ENCODE measurements around the gene PLEKHG3.

Gene PLEKHG3

GRCh38 chr14:64758691-64759554 is 54.7 kb downstream of the PLEKHG3 start:
- Histone ChIP-seq H3K4me1 (ENCODE audit: control insufficient read depth, insufficient read depth, low read length) (peaks cover 25% of the 10 kb centered on the region), H3K9me3 (ENCODE audit: control insufficient read depth, insufficient read depth, low read length) (no peaks in the 10 kb centered on the region), H3K36me3 (ENCODE audit: control insufficient read depth, insufficient read depth, low read length) (no peaks in the 10 kb centered on the region), H3K27ac (ENCODE audit: low read depth, low read length) (no peak overlapping the region), H3K27me3 (ENCODE audit: control insufficient read depth, insufficient read depth, low read length) (0 out of 2 replicates have a peak, but pooled peaks cover 3% of the 10 kb centered on the region), H3K4me3 (ENCODE audit: low read depth, low read length) (no peak overlapping the region), H3K9ac (ENCODE audit: low read depth, low read length) (no peak overlapping the region)

- Histone ChIP-seq H3K4me1 (ENCODE audit: control insufficient read depth, insufficient read depth, low read length) (peaks cover 31% of the 10 kb centered on the region), H3K9me3 (ENCODE audit: control insufficient read depth, insufficient read depth, low read length) (no peaks in the 10 kb centered on the region), H3K9ac (ENCODE audit: low read depth, low read length) (no peak overlapping the region), H3K27me3 (ENCODE audit: control insufficient read depth, insufficient read depth, low read length) (peaks cover 6% of the 10 kb centered on the region; the same call in 1 of the 2 replicates), H3K4me3 (ENCODE audit: low read depth, low read length) (no peak overlapping the region), H3K36me3 (ENCODE audit: control insufficient read depth, insufficient read depth, low read length) (no peaks in the 10 kb centered on the region), H3K27ac (ENCODE audit: low read depth, low read length) (no peak overlapping the region)
These were observed 55.3 kb downstream of the PLEKHG3 start for GRCh38 chr14:64759555-64759938.

GRCh38 chr14:64760146-64760755 is 56.0 kb downstream of the PLEKHG3 start:
- peaks cover 32% of the 10 kb centered on the region for H3K4me1 ChIP-seq (ENCODE audit: control insufficient read depth, insufficient read depth, low read length)
- no peak overlapping the region for H3K9ac ChIP-seq (ENCODE audit: low read depth, low read length)
- H3K36me3 ChIP-seq (ENCODE audit: control insufficient read depth, insufficient read depth, low read length), result no peaks in the 10 kb centered on the region
- H3K27ac ChIP-seq (ENCODE audit: low read depth, low read length), result no peak overlapping the region
- H3K9me3 ChIP-seq (ENCODE audit: control insufficient read depth, insufficient read depth, low read length), result no peaks in the 10 kb centered on the region
- no peak overlapping the region for H3K4me3 ChIP-seq (ENCODE audit: low read depth, low read length)
- peaks cover 6% of the 10 kb centered on the region; the same call in 1 of the 2 replicates for H3K27me3 ChIP-seq (ENCODE audit: control insufficient read depth, insufficient read depth, low read length)

- no peaks in the 10 kb centered on the region for H3K9me3 ChIP-seq (ENCODE audit: control insufficient read depth, insufficient read depth, low read length)
- H3K4me3 ChIP-seq (ENCODE audit: low read depth, low read length), result no peak overlapping the region
- no peaks in the 10 kb centered on the region for H3K36me3 ChIP-seq (ENCODE audit: control insufficient read depth, insufficient read depth, low read length)
- peaks cover 6% of the 10 kb centered on the region; the same call in 1 of the 2 replicates for H3K27me3 ChIP-seq (ENCODE audit: control insufficient read depth, insufficient read depth, low read length)
- no peak overlapping the region for H3K9ac ChIP-seq (ENCODE audit: low read depth, low read length)
- peaks cover 32% of the 10 kb centered on the region for H3K4me1 ChIP-seq (ENCODE audit: control insufficient read depth, insufficient read depth, low read length)
- no peak overlapping the region for H3K27ac ChIP-seq (ENCODE audit: low read depth, low read length)
These were observed 56.7 kb downstream of the PLEKHG3 start for GRCh38 chr14:64760916-64761315.

GRCh38 chr14:64761441-64762043 is 57.3 kb downstream of the PLEKHG3 start:
- no peaks in the 10 kb centered on the region for H3K36me3 ChIP-seq (ENCODE audit: control insufficient read depth, insufficient read depth, low read length)
- peaks cover 35% of the 10 kb centered on the region for H3K4me1 ChIP-seq (ENCODE audit: control insufficient read depth, insufficient read depth, low read length)
- H3K4me3 ChIP-seq (ENCODE audit: low read depth, low read length), result no peak overlapping the region
- no peak overlapping the region for H3K9ac ChIP-seq (ENCODE audit: low read depth, low read length)
- H3K27ac ChIP-seq (ENCODE audit: low read depth, low read length), result no peak overlapping the region
- H3K9me3 ChIP-seq (ENCODE audit: control insufficient read depth, insufficient read depth, low read length), result no peaks in the 10 kb centered on the region
- H3K27me3 ChIP-seq (ENCODE audit: control insufficient read depth, insufficient read depth, low read length), result peaks cover 6% of the 10 kb centered on the region; the same call in 1 of the 2 replicates

GRCh38 chr14:64762044-64763034 is 58.1 kb downstream of the PLEKHG3 start:
- Histone ChIP-seq H3K9me3 (ENCODE audit: control insufficient read depth, insufficient read depth, low read length) (no peaks in the 10 kb centered on the region), H3K27ac (ENCODE audit: low read depth, low read length) (no peak overlapping the region), H3K36me3 (ENCODE audit: control insufficient read depth, insufficient read depth, low read length) (no peaks in the 10 kb centered on the region), H3K4me1 (ENCODE audit: control insufficient read depth, insufficient read depth, low read length) (peaks cover 42% of the 10 kb centered on the region), H3K9ac (ENCODE audit: low read depth, low read length) (no peak overlapping the region), H3K27me3 (ENCODE audit: control insufficient read depth, insufficient read depth, low read length) (peaks cover 6% of the 10 kb centered on the region; the same call in 1 of the 2 replicates), H3K4me3 (ENCODE audit: low read depth, low read length) (no peak overlapping the region)

GRCh38 chr14:64763085-64763782 is 59.0 kb downstream of the PLEKHG3 start:
- Histone ChIP-seq H3K9me3 (ENCODE audit: control insufficient read depth, insufficient read depth, low read length) (no peaks in the 10 kb centered on the region), H3K4me1 (ENCODE audit: control insufficient read depth, insufficient read depth, low read length) (peaks cover 37% of the 10 kb centered on the region), H3K9ac (ENCODE audit: low read depth, low read length) (no peak overlapping the region), H3K27me3 (ENCODE audit: control insufficient read depth, insufficient read depth, low read length) (peaks cover 6% of the 10 kb centered on the region; the same call in 1 of the 2 replicates), H3K36me3 (ENCODE audit: control insufficient read depth, insufficient read depth, low read length) (no peaks in the 10 kb centered on the region), H3K4me3 (ENCODE audit: low read depth, low read length) (no peak overlapping the region), H3K27ac (ENCODE audit: low read depth, low read length) (no peak overlapping the region)

- Histone ChIP-seq H3K36me3 (ENCODE audit: control insufficient read depth, insufficient read depth, low read length) (no peaks in the 10 kb centered on the region), H3K4me3 (ENCODE audit: low read depth, low read length) (no peak overlapping the region), H3K27ac (ENCODE audit: low read depth, low read length) (peak overlapping the region; percentile 34), H3K9ac (ENCODE audit: low read depth, low read length) (no peak overlapping the region), H3K4me1 (ENCODE audit: control insufficient read depth, insufficient read depth, low read length) (peaks cover 33% of the 10 kb centered on the region), H3K27me3 (ENCODE audit: control insufficient read depth, insufficient read depth, low read length) (peaks cover 6% of the 10 kb centered on the region; the same call in 1 of the 2 replicates), H3K9me3 (ENCODE audit: control insufficient read depth, insufficient read depth, low read length) (no peaks in the 10 kb centered on the region)
These were observed 59.8 kb downstream of the PLEKHG3 start for GRCh38 chr14:64763801-64764621.

GRCh38 chr14:64764641-64765520 is 60.7 kb downstream of the PLEKHG3 start:
- H3K9ac ChIP-seq (ENCODE audit: low read depth, low read length), result no peak overlapping the region
- H3K4me3 ChIP-seq (ENCODE audit: low read depth, low read length), result no peak overlapping the region
- no peak overlapping the region for H3K27ac ChIP-seq (ENCODE audit: low read depth, low read length)
- H3K9me3 ChIP-seq (ENCODE audit: control insufficient read depth, insufficient read depth, low read length), result no peaks in the 10 kb centered on the region
- H3K4me1 ChIP-seq (ENCODE audit: control insufficient read depth, insufficient read depth, low read length), result peaks cover 33% of the 10 kb centered on the region
- H3K27me3 ChIP-seq (ENCODE audit: control insufficient read depth, insufficient read depth, low read length), result peaks cover 6% of the 10 kb centered on the region; the same call in 1 of the 2 replicates
- no peaks in the 10 kb centered on the region for H3K36me3 ChIP-seq (ENCODE audit: control insufficient read depth, insufficient read depth, low read length)
